Stomach (tissue), 9 donors: ENCODE results near the gene UST. TPM values are rescaled to one million over a fixed set of nuclear protein-coding genes. Genes with fewer than 3 reads are reported as not detected.
"Not testable (repeated sequence)": the region's sequence is repeated elsewhere in the genome, so short reads cannot be mapped to it uniquely, and the experiment has no call there.

ENCODE experiments used
- DNase-seq, 2 donors: peaks; one replicate each; pipeline versions ENCODE4 v3.0.0 to v3.0.0-alpha.2; 2013 to 2019
- H3K27ac ChIP-seq, 5 donors: fragments of 200-600 bp in 4 of 5; sonication (generic) in 4 of 5; one replicate each; pipeline ENCODE4 v1.5.1; 2013 to 2019; ENCODE audit warnings: mild to moderate bottlenecking in 1 of 5, moderate library complexity in 1 of 5
- H3K27me3 ChIP-seq, 3 donors: fragments of 200-600 bp; sonication (generic); one replicate each; pipeline ENCODE4 v1.5.1; 2017 to 2019; ENCODE audit warnings: mixed run types in 1 of 3
- H3K36me3 ChIP-seq, 4 donors: fragments of 200-600 bp; sonication (generic); 1 replicate in 3 of 4; 2 replicates in 1 of 4; pipeline ENCODE4 v1.5.1; 2016 to 2019
- H3K4me1 ChIP-seq, 4 donors: fragments of 200-600 bp; sonication (generic); one replicate each; pipeline ENCODE4 v1.5.1; 2016 to 2019
- H3K4me3 ChIP-seq, 4 donors: fragments of 200-600 bp; sonication (generic) in 3 of 4; one replicate each; pipeline ENCODE4 v1.5.1; 2016 to 2019; ENCODE audit warnings: mild to moderate bottlenecking in 1 of 4
- H3K9me3 ChIP-seq, 4 donors: fragments of 200-600 bp; sonication (generic); one replicate each; pipeline ENCODE4 v1.5.1; 2016 to 2019
- CTCF ChIP-seq, 7 experiments: fragments of 450-650 bp in 4 of 7; fragments of 200-600 bp in 3 of 7; sonication (generic) in 3 of 7; IDR thresholded peaks; one replicate each; pipeline ENCODE4 v1.5.1; 2016 to 2019; ENCODE audit warnings: antibody characterized with exemption in 7 of 7, control low read depth in 2 of 7, mild to moderate bottlenecking in 1 of 7
- EP300 ChIP-seq: sonication (generic); formaldehyde crosslinking; IDR thresholded peaks from one replicate; pipeline ENCODE4 v1.6.1; 2017; ENCODE audit warnings: antibody characterized with exemption
- POLR2A ChIP-seq, 4 donors: fragments of 450-650 bp; IDR thresholded peaks; one replicate each; pipeline ENCODE4 v1.6.1; 2016; ENCODE audit warnings: antibody characterized with exemption in 4 of 4, control low read depth in 2 of 4, mild to moderate bottlenecking in 1 of 4, moderate library complexity in 1 of 4
- POLR2AphosphoS5 ChIP-seq, 3 donors: sonication (generic); formaldehyde crosslinking; IDR thresholded peaks; one replicate each; pipeline ENCODE4 v1.6.1; 2016; ENCODE audit warnings: antibody characterized with exemption in 3 of 3
- WGBS, 5 donors: extraction: QIAGEN DNeasy Blood & Tissue Kit in 3 of 5; methylation state at CpG; one replicate each; pipeline versions ENCODE4 v1.1.5 to v1.1.7; 2013 to 2018; 5-methylcytosine and 5-hydroxymethylcytosine counted together
- intact Hi-C: fragments of 100-400 bp; cut with DNase I; formaldehyde crosslinking; loops from one replicate; pipeline ENCODE4 v1.15.1; 2023; ENCODE audit warnings: low total_unique reads
- polyA plus RNA-seq, 3 donors: library from polyadenylated mRNA; stranded (reverse); fragments of 200-250 nt; gene quantifications; one replicate each; pipeline ENCODE4 v1.2.3, GENCODE V29; 2013
- total RNA-seq, 5 donors: library from RNA; depleted of rRNA; stranded (reverse); fragments of >200 nt; gene quantifications; one replicate each; pipeline versions ENCODE4 v1.1.0 to v1.2.3, GENCODE V29; 2014 to 2016
- donor health status: healthy with polysubstance abuse.
- donor health status: Bipolar disorder and iron deficiency.
- donor health status: healthy.

UST gene
- total and polyA plus RNA-seq, 8 donors = 2.2 to 45.8 (median 8.9) TPM

- Histone ChIP-seq H3K4me1 (peaks cover 0 to 19% (median 6%) of the 10 kb centered on the region in 4 donors), H3K36me3 (no peaks in the 10 kb centered on the region), H3K27me3 (no peaks in the 10 kb centered on the region), H3K4me3 (no peak overlapping the region), H3K9me3 (no peaks in the 10 kb centered on the region), H3K27ac (no peak overlapping the region)
- no peak for TF ChIP-seq POLR2A (IDR thresholded peaks at IDR 0.05)
- no peak for TF ChIP-seq POLR2AphosphoS5 (IDR thresholded peaks at IDR 0.05)
- no peak for TF ChIP-seq CTCF (IDR thresholded peaks at IDR 0.05)
- no peak for TF ChIP-seq EP300
- 82 to 90% (median 85%) methylated on average over 12 of the region's 12 CpGs for WGBS, 5 donors
- intact Hi-C loops = no loop called here
- no peak for DNase-seq
These were observed 95.6 kb downstream of the UST start for GRCh38 chr6:148842296-148843019.

- no peak for DNase-seq
- Histone ChIP-seq H3K36me3 (no peaks in the 10 kb centered on the region), H3K27ac (no peak overlapping the region), H3K4me3 (no peak overlapping the region), H3K9me3 (no peaks in the 10 kb centered on the region), H3K4me1 (peaks cover 0 to 8% (median 3%) of the 10 kb centered on the region in 4 donors), H3K27me3 (no peaks in the 10 kb centered on the region)
- intact Hi-C loops = no loop called here
- TF ChIP-seq CTCF (IDR thresholded peaks at IDR 0.05) (no peak), EP300 (no peak)
- WGBS, 5 donors = 65 to 79% (median 69%) methylated on average over 1 of the region's 1 CpG
These were observed 98.6 kb downstream of the UST start for GRCh38 chr6:148845464-148845863.

GRCh38 chr6:148846778-148847761 lies 100.2 kb downstream of the UST start:
- Histone ChIP-seq H3K27me3 (no peaks in the 10 kb centered on the region), H3K4me3 (no peak overlapping the region), H3K36me3 (no peaks in the 10 kb centered on the region), H3K4me1 (peaks cover 0 to 10% (median 7%) of the 10 kb centered on the region in 4 donors), H3K9me3 (no peaks in the 10 kb centered on the region), H3K27ac (no peak overlapping the region)
- intact Hi-C loops = no loop called here
- 54 to 62% (median 60%) methylated on average over 4 of the region's 4 CpGs for WGBS, 5 donors
- TF ChIP-seq POLR2A (IDR thresholded peaks at IDR 0.05) (no peak), EP300 (no peak), CTCF (IDR thresholded peaks at IDR 0.05) (no peak), POLR2AphosphoS5 (IDR thresholded peaks at IDR 0.05) (no peak)
- no peak for DNase-seq

- H3K27ac ChIP-seq = no peak overlapping the region
- DNase-seq = no peak
- H3K36me3 ChIP-seq = no peaks in the 10 kb centered on the region
- peaks cover 0 to 16% (median 10%) of the 10 kb centered on the region in 4 donors for H3K4me1 ChIP-seq
- no peaks in the 10 kb centered on the region for H3K9me3 ChIP-seq
- 87 to 97% (median 90%) methylated on average over 4 of the region's 4 CpGs for WGBS, 5 donors
- H3K4me3 ChIP-seq = no peak overlapping the region
- no peak for TF ChIP-seq POLR2A (IDR thresholded peaks at IDR 0.05)
- TF ChIP-seq EP300 = no peak
- TF ChIP-seq POLR2AphosphoS5 (IDR thresholded peaks at IDR 0.05) = no peak
- TF ChIP-seq CTCF (IDR thresholded peaks at IDR 0.05) = no peak
- no peaks in the 10 kb centered on the region for H3K27me3 ChIP-seq
- intact Hi-C loops = no loop called here
These were observed 102.1 kb downstream of the UST start for GRCh38 chr6:148848915-148849314.

GRCh38 chr6:148849449-148849848 lies 102.6 kb downstream of the UST start:
- intact Hi-C loops, H3K9me3 ChIP-seq, H3K4me3 ChIP-seq, H3K36me3 ChIP-seq, DNase-seq, H3K27me3 ChIP-seq, H3K27ac ChIP-seq: not testable (repeated sequence)
- H3K4me1 ChIP-seq = peaks cover 0 to 22% (median 13%) of the 10 kb centered on the region in 4 donors
- WGBS, 5 donors = 80 to 89% (median 85%) methylated on average over 5 of the region's 5 CpGs
